NCI-H1417 treated with DMSO at 0.1 percent for 48 hours (cell line): Measurements from ENCODE around the gene EPS8L3.
A peak's percentile ranks its signal among the peaks of the same experiment; 100 is the strongest.
"Not testable (repeated sequence)": the region's sequence is repeated elsewhere in the genome, so short reads cannot be mapped to it uniquely, and the experiment has no call there.

Experiments
- DNase-seq: peaks from one replicate; lab custom pipeline; 2025; lab: John Stamatoyannopoulos, UW

EPS8L3 gene

DNA sequence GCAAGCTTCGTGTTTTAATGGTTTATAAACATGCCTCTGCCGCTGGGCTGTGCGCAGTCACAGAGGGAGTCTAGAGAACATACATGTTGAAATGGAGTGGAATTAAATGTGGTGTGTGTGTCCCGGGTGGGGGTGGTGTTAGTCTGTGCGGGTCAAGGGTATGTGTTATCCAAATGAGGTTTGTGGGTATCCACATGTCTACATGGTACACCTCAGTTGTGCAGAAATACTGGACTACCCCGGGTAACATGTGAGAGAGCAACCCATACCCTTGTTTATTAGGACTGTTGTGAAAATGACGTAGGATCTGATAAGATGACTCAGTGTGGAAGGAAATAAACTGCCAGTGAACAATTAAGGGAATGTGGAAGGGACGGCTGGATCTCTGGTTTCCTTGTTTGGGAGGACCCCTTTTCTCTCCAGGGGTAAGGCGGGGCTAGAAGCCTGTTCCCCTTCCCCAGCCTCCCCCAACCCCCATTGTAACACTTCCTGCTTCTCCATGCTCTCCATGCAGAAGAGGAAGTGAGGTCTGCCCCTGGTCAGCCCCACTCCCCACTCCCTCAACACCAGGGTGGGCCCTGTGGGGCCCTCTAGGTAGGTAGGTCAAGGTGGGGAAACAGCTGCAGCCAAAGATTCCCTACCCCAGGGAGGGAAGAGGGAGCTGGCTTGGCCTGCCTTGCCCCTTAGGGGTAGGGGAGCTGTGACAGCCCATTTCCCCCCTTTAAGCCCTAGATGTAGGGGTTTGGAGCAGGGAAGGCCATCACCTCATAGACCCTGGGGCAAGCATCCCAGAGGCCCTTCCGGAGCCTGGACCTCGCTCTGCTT is 690 bp downstream of the EPS8L3 start:
- DNase-seq, result no peak

DNA sequence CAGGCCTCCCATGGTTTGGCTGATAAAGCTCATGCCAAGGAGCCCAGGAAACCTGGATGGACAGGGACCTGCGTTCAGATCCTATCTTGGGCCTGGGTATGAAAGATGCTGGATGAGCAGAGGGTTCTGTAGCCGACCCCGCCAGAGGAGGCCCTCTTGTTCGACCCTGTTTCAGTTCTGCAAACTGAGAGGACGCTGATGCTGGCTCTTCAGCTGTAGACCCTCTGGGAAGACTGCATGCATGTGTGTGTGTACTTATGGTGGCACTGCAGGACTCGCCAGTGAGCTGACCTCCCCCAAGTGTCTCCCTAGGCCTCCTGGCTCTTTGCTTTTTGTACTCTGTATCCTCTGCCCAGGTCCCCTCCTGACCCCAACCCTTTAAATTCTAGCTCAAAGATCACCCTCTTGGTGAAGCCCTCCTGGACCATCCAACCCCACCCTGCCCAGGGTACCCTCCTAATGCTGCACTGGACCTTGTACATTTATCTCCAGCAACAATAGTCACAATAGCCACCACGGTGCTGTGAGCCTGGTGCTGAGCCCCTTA is 1.6 kb downstream of the EPS8L3 start:
- no peak for DNase-seq

DNA sequence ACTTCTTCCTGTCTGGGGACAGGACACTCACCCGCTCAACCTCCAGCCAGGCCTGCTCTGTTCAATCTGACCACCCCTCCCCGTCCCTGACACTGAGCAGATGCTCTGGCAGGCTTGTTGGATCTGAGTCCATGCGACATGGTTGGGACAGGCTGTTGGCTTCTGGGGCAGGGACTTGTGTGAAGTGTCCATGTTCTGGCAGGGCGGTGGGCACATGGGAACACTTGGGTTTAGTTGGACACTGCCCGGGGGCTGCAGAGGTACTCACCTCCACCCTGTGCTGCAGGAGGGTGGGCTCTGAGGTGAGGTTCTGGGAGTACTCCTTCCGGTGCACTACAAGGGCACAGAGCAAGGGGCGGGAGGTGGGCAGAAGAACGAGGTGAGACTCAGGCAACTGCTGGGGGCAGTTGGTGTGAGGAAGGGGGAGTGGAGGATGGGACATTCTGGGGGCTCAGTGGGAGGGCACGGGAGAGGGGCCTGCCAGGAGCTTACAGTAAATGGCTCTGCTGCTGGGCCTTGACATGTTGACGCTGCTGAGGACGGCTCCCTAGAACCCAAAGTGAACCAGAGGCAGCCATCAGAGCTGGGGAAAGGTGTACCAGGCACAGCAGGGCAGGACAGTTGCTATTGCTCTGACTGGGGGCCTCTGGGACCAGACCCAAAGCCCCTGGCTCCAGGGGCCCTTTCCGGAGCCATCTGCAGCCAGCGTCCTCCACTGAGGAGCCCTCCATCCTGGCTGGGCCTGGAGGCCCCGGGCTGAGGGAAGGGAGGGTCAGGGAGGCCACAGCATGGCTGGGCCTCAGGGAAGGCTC is 2.3 kb downstream of the EPS8L3 start:
- no peak for DNase-seq

DNA sequence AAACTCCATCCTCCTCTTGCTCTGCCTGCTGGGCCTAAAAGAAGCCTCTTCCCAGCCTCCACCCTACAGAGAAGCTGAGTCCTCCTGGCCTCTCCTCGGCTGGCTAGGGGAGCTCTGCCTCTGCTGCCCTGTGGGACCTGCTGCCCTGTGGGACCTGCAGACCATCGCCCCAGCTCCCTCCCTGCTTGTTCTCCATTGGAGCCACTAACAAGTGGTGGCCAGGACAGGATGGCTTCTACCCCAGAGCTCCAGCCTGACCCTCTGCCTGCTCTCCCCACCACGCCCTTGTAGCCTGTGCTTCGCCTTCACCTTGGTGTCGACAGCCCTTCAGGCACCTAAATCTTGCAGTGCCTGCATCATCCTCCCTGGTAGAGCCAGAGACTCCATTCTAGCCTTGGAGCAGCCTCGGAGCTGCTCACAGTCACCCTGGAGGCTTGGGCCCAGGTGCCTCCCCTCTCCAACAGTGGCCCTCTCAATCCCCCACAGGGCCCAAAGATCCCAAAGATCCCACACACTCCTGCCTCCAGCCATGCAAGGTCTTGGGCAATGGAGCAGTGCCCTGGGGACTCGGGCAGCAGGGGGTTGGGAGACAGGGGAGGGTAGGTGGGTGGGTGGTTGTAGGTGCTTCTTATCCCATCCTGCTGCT is 3.0 kb downstream of the EPS8L3 start:
- no peak for DNase-seq

DNA sequence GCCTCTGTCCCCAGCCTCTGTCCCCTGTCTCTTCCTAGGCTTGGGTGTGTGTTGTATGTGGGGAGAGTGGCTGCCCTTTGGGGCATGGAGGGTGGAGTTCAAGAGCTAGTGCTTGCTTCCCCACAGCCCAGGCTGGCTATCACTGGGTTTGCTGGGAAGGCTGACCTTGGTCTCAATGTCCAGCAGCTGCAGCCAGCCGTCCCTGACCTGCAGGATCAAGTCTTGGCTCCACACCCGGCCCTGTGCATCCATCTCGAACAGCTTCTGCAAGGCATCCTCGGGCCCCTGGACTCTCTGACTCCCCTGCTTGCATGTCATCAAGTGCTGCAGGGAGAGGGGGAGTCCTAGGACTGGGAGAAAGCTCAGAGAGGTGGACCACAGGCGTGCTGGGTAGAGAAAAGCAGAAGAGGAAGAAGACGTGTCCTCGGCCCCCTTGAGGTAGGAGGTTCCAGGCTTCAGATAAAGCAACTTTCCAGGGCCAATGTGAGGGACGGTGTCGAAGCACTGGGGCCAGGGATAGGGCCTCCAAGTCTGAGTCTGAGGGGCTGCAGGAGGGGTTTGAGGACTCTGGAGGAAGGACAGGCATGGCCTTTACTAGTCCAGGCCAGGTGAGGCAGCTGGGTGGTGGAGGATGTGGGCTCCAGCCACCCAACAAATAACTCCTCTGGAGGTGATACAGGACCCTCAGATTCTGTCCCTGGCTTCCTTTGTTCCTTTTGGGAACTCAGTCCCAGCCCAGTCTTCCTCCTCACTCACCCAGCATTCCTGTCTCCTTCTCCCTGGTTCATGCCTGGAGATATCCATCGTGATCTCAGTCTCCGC is 4.0 kb downstream of the EPS8L3 start:
- no peak for DNase-seq

DNA sequence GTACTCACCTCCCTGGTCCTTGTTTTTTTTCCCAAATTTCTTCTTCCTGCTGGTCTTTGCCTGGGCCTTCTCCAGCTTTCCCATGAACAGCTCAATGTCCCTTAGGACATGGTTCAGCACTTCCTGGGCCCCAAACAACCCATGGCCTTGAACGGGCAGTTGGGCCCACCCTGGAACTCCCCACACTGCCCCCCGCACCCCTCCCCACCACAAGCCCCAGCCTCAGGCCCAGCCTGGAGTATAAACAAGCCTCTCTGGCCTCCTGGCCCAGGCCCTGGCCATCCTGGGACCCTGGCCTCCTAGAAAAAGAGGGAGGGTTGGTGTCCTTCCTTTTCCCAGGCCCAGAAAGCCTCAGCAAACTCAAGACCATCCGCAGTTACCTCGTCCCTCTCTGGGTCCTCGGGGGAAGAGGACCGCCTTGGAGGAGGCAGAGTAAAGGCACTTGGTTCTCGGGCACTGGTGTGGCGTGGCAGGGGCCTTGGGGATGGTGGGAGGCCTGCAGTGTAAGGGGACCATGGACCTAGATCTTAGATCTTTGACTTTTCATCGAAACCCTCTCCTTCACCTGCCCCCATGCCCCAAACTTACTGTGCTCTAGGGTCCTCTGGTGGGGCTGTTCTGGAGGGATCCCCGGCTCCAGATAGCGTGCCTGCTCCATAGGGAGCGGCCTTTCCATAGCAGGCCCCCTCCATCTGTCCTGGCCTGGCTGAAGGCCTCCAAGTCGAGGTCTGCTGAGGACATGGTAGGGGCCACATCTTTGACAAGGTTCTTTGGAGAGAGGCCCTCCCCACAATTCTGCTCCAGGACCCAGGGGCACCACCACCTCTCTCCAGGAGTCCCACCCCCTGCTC is 5.6 kb downstream of the EPS8L3 start:
- no peak for DNase-seq

DNA sequence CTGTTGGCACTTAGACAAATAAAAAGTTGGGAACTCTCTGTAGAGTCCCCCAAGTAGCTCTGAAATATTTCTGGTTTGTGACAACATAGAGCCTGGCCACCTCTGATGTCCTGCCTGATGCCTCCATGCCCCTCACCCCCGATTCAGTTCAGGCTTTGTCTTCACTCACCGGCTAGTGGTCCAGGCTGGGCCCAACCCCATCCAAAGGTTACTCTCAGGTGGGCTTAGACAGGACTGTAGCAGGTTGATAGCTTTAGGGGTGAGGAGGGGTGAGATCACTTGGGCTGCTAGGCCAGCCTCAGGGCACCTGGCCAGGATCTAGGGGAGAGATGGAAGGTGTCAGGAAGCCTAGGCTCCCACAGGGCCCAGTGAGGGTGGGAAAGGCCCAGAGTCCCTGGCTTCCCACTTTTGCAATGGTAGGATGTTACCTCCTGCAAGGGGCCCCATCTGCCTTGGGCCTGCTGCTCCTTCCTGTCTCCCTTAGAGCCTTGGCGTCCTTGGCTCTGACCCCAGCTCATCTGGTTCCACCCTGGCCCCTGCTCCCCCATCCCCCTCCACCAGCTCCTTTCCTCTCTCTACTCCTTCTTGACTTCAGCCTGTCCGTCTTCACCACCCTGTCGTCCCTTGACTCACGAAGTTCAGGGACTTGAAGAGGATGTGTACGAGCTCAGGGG is 6.7 kb downstream of the EPS8L3 start:
- DNase-seq, result no peak

DNA sequence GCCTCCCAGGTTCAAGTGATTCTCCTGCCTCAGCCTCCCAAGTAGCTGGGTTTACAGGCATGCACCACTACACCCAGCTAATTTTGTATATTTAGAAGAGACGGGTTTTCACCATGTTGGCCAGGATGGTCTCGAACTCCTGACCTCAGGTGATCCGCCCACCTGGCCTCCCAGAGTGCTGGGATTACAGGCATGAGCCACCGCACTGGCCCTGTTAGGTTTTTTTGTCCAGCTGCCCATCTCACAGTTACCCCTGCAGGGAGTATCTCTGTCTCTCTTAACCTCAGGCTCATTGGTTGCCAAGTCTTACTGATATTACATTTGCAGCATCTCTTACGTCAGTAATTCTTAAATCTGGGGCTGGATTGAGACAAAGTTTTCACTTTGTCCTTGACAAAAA is 7.4 kb downstream of the EPS8L3 start:
- DNase-seq, result not testable (repeated sequence)

DNA sequence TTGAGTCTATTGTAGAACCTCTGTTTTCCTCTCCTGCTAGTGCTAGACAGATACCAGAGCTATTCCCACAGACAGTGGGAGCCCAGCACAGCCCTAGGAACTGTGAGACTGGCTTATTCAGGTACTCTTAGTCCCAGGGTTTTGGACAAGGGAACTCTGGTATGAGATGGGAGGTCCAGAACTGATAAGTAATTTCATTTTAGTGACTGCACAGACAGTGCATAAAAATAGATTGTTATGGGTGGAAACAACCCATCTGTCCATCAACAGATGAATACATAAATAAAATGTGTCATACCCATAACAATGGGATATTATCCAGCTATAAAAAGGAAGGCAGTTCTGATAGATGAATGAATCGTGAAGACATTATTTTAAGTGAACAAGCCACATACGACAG is 9.0 kb downstream of the EPS8L3 start:
- no peak for DNase-seq

DNA sequence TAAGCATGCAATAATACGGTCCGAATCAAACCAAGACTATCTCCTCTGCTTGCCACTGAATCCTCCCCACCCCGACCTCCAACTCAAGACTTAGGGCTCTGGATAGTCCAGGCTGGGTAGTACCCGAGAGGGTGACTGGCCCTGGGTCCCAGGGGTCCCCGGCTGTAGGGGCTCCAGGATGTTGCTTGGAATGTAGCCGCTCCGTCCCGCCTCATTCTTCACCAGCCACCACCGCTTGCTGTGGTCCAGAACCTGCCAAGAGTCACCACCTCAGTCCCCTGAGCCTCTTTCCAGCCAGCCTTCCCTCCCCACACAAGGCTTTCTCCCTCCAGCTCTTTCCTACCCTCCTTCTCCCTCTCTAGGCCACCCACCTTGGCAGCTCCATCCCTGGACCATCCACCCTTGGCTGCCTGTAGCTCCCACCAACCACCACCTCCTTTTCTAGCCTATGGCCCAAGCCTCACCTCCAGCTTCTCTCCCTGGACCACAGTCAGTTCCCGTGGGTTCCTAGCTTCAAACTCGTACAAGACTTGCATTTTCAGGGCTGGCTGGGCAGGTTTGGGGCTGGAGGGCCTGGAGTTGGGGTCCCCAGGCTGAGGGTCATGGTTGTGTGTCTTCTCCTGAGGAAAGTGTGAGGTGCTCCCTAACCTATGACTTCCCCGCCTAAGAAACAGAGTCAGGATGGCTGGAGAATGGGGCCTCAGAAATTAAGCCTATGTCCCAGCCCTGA is 12.0 kb downstream of the EPS8L3 start:
- DNase-seq, result no peak

DNA sequence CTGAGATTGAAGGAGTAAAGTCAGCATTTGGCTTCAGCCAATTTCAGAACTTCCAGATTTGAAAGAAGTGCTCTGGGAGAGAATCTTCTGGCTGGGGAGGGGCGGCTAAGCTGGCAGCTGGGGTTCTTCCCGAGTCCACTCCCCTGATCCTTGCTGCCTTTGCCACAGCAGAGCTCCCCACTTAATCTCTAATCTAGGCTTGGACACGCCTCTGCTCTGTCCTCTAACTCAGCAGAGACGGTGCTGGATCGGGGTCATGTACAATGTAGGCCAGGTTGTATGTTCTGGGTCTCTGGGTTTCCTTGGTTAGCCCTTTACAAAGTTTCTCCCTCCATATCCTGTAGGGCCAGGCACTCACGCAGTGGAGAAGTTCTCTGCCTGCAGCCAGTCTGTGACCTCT is 12.8 kb downstream of the EPS8L3 start:
- no peak for DNase-seq

DNA sequence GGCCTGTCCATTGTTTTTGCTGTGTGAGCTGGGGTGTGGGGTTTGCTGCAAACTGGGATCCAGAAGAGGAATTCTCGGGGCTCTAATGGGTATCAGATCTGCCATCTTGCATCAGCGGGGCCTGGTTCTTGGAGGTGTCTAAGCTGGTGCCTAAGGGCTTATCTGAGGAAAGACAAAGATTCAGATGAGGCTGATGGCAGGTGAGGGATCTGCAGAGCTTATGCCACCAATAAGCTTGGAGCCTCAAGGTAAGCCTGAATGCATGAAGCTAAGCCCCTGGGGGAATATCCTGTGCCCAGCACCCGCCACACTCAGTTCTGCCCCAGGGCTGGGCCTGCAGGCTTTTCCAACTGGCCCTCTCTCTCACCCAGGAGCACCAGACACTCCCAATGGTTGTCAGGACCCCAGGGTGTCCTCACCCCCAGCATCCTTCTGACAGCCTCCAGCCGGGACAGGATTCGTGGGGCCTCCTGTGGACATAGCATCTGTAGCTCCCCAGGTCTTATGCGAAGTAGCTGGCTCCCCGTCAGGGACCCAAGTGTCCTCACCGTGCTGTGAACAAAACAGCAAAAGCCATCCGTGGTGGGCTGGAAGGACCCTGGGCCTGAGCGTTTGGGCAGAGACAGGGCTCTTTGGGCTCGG is 13.4 kb downstream of the EPS8L3 start:
- DNase-seq, result no peak

DNA sequence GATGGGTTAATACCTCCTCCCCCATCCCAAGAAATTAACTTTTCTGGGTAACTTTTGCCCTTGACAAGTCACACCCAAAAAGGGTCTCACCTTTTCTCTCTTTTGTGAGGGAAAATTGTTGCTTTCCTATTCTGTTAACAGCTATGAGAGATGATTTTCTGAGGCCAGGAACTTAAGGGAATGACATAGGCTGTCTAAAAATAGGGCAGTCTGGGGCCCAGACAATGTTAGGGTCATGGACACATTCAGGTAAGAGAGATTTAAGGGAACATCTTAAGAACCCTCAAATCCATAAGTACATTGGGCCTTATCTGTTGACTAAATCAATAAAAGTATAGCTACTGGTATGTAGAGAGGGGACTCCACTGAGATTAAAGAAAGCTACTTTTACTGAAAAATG is 14.5 kb downstream of the EPS8L3 start:
- DNase-seq, result no peak

DNA sequence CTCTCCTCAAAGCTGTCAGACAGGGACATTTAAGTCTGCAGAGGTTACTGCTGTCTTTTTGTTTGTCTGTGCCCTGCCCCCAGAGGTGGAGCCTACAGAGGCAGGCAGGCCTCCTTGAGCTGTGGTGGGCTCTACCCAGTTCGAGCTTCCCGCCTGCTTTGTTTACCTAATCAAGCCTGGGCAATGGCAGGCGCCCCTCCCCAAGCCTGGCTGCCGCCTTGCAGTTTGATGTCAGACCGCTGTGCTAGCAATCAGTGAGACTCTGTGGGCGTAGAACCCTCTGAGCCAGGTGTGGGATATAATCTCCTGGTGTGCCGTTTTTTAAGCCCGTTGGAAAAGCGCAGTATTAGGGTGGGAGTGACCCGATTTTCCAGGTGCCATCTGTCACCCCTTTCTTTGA is 15.4 kb downstream of the EPS8L3 start:
- not testable (repeated sequence) for DNase-seq

DNA sequence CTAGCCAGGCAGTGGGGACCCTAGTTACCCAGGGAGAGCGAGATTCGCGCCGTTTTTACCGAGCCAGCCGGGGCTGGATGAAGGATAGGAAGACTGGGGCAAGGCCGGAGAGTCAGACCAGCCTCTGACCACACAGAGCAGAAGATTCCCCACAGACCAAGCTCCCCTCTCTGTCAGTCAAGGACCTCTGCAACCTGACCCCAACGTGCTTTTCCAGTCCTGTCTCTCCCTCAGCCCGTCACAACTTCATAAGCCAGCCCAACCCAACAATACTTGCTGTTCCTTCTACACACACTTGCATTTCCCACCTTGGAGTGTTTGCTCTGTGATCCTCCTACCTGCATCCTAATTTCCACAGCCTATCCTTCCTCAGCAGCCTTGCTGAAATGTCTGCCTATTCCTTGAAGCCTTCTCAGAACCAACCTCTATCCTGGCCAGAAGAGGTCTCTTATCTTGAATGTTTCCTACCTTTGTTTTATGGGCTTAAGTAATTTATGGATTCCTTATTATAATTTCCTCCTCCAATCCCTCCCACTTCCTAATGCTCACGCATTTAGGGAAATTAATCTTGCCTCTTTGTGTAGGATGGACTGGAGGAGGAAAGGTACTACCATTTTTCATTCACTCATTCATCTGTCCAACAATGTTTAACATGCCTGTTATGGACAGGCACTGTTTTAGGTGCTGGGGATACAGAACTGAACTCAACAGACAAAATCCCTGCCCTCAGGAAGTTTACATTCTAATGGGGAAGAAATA is 22.9 kb downstream of the EPS8L3 start, which contains the start of gene GSTM3:
Gene GSTM3 (minus strand): TSS at position 424 of the 759 bp plus-strand sequence. CDS start 751 bp downstream, outside the sequence.
- DNase-seq, result no peak

DNA sequence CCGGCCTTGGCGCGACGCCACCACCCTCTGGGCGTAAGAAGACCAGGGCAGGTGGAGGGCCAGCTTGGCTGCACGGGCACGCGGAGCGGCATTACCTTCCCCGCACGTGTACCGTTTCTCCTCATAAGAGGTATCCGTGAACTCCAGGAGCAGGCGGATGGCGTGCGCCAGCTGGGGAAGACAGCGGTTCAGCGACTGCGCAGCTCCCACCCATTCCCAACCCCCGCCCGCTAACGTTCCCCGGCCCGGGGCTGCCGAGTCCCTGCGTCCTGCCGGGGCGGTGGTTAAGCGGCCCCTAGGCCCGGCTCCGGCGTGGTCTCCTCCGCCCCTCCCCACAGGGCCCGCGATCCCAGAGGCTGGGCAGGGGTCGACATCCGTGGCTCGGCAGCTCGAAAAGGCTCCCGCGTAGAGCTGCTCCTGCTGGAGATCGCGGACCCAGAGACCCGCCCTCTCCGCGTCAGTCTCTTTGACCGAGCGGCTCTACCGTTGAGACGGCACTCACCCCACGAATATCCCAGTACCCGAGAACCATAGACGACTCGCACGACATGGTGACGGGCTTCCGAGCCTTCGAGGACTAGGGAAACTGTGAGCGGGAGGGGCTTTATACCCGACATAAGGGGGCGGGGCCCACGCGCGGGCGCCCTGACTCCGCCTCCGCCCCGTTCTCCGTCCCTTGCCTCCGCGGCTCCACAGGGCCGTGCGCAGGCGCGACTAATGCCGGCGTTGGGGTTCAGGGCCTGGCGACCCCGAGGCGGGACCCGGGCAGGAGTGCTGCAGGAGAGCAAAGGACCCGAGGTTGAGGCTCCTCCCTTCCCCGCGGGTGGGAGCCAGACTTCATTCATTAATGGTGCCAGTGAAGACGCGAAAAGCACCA is 23.7 kb downstream of the EPS8L3 start:
- peak; percentile 18 for DNase-seq
